ENCODE results near the gene NDST3.
"Not testable (repeated sequence)": the region's sequence is repeated elsewhere in the genome, so short reads cannot be mapped to it uniquely, and the experiment has no call there.

Gene NDST3

GRCh38 chr4:118287711-118288451, 253.6 kb downstream of the NDST3 start:
- H3K4me3 ChIP-seq (ENCODE audit: low read depth, low read length) = no peak overlapping the region
- no peak for DNase-seq (ENCODE audit: low read depth)
- no peak for TF ChIP-seq CTCF (IDR thresholded peaks at IDR 0.05; ENCODE audit: low read depth, low read length, missing control alignments)
- in situ Hi-C loops (cut with HindIII; ENCODE audit: low sequenced_read_pairs) = no loop called here

GRCh38 chr4:118289794-118290193, 255.5 kb downstream of the NDST3 start:
- DNase-seq (ENCODE audit: low read depth) = no peak
- TF ChIP-seq CTCF (IDR thresholded peaks at IDR 0.05; ENCODE audit: low read depth, low read length, missing control alignments) = no peak
- in situ Hi-C loops (cut with HindIII; ENCODE audit: low sequenced_read_pairs) = no loop called here
- no peak overlapping the region for H3K4me3 ChIP-seq (ENCODE audit: low read depth, low read length)

GRCh38 chr4:118290951-118291350, 256.7 kb downstream of the NDST3 start:
- in situ Hi-C loops (cut with HindIII; ENCODE audit: low sequenced_read_pairs) = no loop called here
- H3K4me3 ChIP-seq (ENCODE audit: low read depth, low read length) = no peak overlapping the region
- no peak for DNase-seq (ENCODE audit: low read depth)
- no peak for TF ChIP-seq CTCF (IDR thresholded peaks at IDR 0.05; ENCODE audit: low read depth, low read length, missing control alignments)

- H3K4me3 ChIP-seq (ENCODE audit: low read depth, low read length) = no peak overlapping the region
- in situ Hi-C loops (cut with HindIII; ENCODE audit: low sequenced_read_pairs) = no loop called here
- no peak for TF ChIP-seq CTCF (IDR thresholded peaks at IDR 0.05; ENCODE audit: low read depth, low read length, missing control alignments)
- DNase-seq (ENCODE audit: low read depth) = no peak
Observed at GRCh38 chr4:118296729-118297128, 262.4 kb downstream of the NDST3 start.

- DNase-seq (ENCODE audit: low read depth); in situ Hi-C loops (cut with HindIII; ENCODE audit: low sequenced_read_pairs); H3K4me3 ChIP-seq (ENCODE audit: low read depth, low read length): not testable (repeated sequence)
Observed at GRCh38 chr4:118299619-118300018, 265.3 kb downstream of the NDST3 start.

GRCh38 chr4:118307643-118308042, 273.4 kb downstream of the NDST3 start:
- TF ChIP-seq CTCF (IDR thresholded peaks at IDR 0.05; ENCODE audit: low read depth, low read length, missing control alignments) = no peak
- in situ Hi-C loops (cut with HindIII; ENCODE audit: low sequenced_read_pairs) = no loop called here
- DNase-seq (ENCODE audit: low read depth) = no peak
- no peak overlapping the region for H3K4me3 ChIP-seq (ENCODE audit: low read depth, low read length)

Data from astrocyte of the cerebellum (primary cell).